Subcutaneous adipose tissue (tissue), 4 donors: ENCODE data around the gene MEOX1. TPM values are rescaled to one million over a fixed set of nuclear protein-coding genes. Genes with fewer than 3 reads are reported as not detected.

Experiments used
- CTCF ChIP-seq: fragments of 450-650 bp; IDR thresholded peaks from one replicate; pipeline ENCODE4 v1.5.1; 2016; ENCODE audit warnings: low read depth, mild to moderate bottlenecking, control low read depth, antibody characterized with exemption, moderate library complexity
- total RNA-seq, 4 donors: library from RNA; depleted of rRNA; stranded (reverse); fragments of >200 nt; gene quantifications; one replicate each; pipeline ENCODE4 v1.1.0, GENCODE V29; 2016

MEOX1 gene
- total RNA-seq, 4 donors from 2014 or later = 5.6 to 31.5 (median 15.1) TPM

DNA sequence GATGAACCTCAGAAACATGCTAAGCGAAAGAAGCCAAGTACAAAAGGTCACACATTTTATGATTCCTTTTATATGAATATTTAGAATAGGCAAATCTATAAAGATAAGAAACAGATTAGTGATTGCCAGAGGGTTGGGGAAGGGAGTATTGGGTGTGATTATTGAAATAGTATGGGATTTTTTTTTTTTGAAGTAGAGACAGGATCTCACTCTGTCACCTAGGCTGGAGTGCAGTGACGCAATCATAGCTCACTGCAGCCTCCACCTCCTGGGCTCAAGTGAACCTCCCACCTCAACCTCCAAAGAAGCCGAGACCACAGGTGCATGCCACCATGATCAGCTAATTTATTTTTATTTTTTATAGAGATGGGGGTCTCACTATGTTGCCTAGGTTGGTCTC lies 35.7 kb downstream of the MEOX1 start:
- TF ChIP-seq CTCF = no peak

DNA sequence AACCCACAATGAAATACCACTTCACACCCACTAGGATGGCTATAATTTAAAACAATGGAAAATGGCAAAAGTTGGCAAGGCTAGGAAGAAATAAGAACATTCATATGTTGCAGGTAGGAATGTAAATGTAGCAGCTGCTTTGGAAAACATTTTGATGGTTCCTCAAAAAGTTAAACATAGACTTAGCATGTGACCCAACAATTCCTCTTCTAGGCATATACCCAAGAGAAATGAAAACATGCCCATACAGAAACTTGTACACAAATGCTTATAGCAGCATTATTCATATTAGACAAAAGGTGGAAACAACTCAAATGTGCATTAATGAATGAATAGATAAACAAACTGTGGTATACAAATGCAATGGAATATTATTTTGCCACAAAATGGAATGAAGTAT lies 36.1 kb downstream of the MEOX1 start:
- no peak for TF ChIP-seq CTCF

- TF ChIP-seq CTCF = no peak
These were observed 41.1 kb downstream of the MEOX1 start for GRCh38 chr17:43620581-43620980.

DNA sequence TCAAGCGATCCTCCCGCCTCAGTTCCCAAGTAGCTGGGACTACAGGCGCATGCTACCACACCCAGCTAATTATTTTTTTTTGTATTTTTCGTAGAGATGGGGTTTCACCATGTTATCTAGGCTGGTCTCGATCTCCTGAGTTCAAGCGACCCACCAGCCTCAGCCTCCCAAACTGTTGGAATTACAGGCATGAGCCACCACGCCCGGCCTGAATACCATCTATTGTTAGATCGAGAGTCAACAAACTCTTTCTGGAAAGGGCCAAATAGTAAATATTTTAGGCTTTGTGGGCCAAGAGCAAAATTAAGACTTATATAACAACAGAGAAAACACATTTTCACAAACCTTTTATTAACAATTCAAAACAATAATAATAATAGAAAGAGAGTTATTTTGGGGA lies 41.6 kb downstream of the MEOX1 start:
- TF ChIP-seq CTCF = no peak

DNA sequence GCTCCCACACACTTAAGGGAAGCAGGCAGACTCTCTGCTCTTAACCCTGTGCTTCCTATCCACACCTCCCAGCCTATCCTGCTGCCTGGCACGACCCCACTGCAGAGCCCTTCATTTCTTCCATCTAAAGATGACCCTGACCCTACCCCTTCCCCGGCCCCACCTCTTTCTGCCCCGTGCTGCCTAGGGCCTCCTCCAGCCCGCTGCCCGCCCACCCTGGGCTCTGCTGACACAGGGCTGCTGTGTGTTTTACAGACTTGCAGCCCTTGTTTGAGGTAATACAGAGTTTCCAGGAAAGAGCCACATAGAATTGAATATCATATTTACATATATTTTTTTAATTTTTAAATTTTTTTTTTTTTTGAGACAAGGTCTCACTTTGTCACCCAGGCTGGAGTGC lies 42.0 kb downstream of the MEOX1 start:
- no peak for TF ChIP-seq CTCF

- TF ChIP-seq CTCF = no peak
These were observed 43.4 kb downstream of the MEOX1 start for GRCh38 chr17:43618276-43618675.

DNA sequence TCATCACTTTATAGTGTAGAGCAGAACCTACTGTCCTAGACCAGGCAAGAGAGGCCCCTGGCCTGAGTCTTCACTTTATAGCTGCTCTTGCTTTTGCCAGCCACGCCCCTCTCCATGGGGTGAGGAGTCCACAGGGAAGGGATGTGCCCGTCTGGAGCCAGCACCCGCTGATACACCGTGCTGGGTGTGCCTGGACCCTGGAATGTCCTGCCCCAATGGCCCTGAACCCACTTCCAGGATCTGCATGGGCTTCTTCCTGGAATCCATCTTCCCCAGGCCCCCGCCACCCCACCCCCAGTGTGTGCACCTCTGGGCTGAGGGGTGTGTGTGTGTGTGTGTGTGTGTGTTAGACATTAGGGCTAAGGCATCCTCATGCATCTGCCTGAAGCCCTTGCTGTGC lies 44.9 kb downstream of the MEOX1 start:
- no peak for TF ChIP-seq CTCF

GRCh38 chr17:43616421-43616820 lies 45.3 kb downstream of the MEOX1 start:
- TF ChIP-seq CTCF = no peak
